Osteocyte (in vitro differentiated cells): ENCODE measurements around the gene CACNA1D. TPM values are rescaled to one million over a fixed set of nuclear protein-coding genes. Genes with fewer than 3 reads are reported as not detected.

Experiments used
- DNase-seq: peaks from one replicate; pipeline ENCODE4 v3.0.0; 2021; ENCODE audit warnings: mixed read lengths; ENCODE audit not compliant: unreplicated experiment; ENCODE audit errors: extremely low spot score
- H3K27ac Mint-ChIP-seq: one replicate; pipeline ENCODE4 v1.8.0; 2021; ENCODE audit warnings: mild to moderate bottlenecking, mixed read lengths; ENCODE audit not compliant: unreplicated experiment
- H3K27me3 Mint-ChIP-seq: one replicate; pipeline ENCODE4 v1.8.0; 2021; ENCODE audit warnings: mixed read lengths; ENCODE audit not compliant: unreplicated experiment
- H3K36me3 Mint-ChIP-seq: one replicate; pipeline ENCODE4 v1.8.0; 2021; ENCODE audit warnings: mixed read lengths; ENCODE audit not compliant: unreplicated experiment
- H3K4me1 Mint-ChIP-seq: one replicate; pipeline ENCODE4 v1.8.0; 2021; ENCODE audit warnings: mixed read lengths; ENCODE audit not compliant: unreplicated experiment
- H3K4me3 Mint-ChIP-seq: one replicate; pipeline ENCODE4 v1.8.0; 2021; ENCODE audit warnings: mild to moderate bottlenecking, moderate library complexity, mixed read lengths; ENCODE audit not compliant: unreplicated experiment
- H3K9me3 Mint-ChIP-seq: one replicate; pipeline ENCODE4 v1.8.0; 2021; ENCODE audit warnings: mixed read lengths; ENCODE audit not compliant: unreplicated experiment
- total RNA-seq: library from RNA; stranded (reverse); gene quantifications from 2 replicates; pipeline ENCODE4 v1.2.1, GENCODE V29; 2021
- TF ChIP-seq, protein P1 (sequence below): fragments of 200-600 bp; sonication (generic); IDR thresholded peaks from 2 replicates; pipeline ENCODE4 v1.5.0; 2021; ENCODE audit warnings: antibody characterized with exemption, mild to moderate bottlenecking, moderate library complexity

The CACNA1D gene
- total RNA-seq, 1 donor from 2014 or later = 0.48 TPM

DNA sequence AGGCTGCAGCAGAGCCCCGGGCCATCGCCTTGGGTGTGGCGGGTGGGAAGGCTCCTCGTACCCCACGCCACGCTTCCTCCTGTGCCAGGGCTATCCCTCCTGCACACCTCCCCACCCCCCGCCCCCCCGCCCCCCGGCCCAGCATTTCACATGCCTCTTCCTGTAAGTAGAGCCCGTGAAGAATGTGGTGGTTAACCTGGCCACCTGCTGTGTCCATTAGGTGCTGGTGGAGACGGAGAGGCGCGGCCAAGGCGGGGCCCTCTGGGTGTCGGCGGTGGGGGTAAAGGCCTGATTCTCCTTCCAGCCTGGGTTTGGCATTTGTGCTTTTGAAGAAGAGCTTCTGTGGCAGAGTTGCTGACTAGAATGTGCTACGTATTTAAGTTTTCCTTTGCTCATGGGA lies 224.1 kb downstream of the CACNA1D start:
- TF ChIP-seq, protein P1, sequence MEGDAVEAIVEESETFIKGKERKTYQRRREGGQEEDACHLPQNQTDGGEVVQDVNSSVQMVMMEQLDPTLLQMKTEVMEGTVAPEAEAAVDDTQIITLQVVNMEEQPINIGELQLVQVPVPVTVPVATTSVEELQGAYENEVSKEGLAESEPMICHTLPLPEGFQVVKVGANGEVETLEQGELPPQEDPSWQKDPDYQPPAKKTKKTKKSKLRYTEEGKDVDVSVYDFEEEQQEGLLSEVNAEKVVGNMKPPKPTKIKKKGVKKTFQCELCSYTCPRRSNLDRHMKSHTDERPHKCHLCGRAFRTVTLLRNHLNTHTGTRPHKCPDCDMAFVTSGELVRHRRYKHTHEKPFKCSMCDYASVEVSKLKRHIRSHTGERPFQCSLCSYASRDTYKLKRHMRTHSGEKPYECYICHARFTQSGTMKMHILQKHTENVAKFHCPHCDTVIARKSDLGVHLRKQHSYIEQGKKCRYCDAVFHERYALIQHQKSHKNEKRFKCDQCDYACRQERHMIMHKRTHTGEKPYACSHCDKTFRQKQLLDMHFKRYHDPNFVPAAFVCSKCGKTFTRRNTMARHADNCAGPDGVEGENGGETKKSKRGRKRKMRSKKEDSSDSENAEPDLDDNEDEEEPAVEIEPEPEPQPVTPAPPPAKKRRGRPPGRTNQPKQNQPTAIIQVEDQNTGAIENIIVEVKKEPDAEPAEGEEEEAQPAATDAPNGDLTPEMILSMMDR = no peak
- H3K4me3 Mint-ChIP-seq = no peak overlapping the region

DNA sequence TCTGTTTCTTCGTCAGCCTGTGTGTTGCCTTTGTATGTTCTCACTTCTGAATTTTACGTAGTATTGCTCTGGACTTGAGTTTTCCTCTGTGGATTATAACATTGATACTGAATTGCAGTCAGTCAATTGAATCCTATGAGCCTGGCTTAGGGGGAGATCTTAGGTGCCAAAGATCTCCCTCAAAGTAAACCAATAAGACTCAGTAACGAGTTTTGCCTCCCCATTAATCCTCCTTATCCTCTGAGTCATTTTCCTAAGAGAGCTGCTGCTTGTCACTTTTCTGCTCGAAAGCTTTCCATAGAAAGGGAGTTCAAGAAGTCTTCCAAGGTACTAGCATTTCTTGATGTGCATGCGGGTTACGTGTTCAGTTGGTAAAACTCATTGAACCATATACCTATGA lies 225.4 kb downstream of the CACNA1D start:
- Mint-ChIP-seq H3K36me3 (no peaks in the 10 kb centered on the region), H3K4me1 (no peaks in the 10 kb centered on the region), H3K9me3 (no peaks in the 10 kb centered on the region), H3K27ac (no peak overlapping the region), H3K27me3 (peaks cover 22% of the 10 kb centered on the region), H3K4me3 (no peak overlapping the region)
- DNase-seq = no peak
- TF ChIP-seq, protein P1 = no peak

More for the DNA sequence above, 224.1 kb downstream of the CACNA1D start:
- H3K27me3 Mint-ChIP-seq = peaks cover 14% of the 10 kb centered on the region
- no peak for DNase-seq
- H3K4me1 Mint-ChIP-seq = no peaks in the 10 kb centered on the region
- H3K36me3 Mint-ChIP-seq = no peaks in the 10 kb centered on the region
- H3K9me3 Mint-ChIP-seq = no peaks in the 10 kb centered on the region
- H3K27ac Mint-ChIP-seq = no peak overlapping the region

- TF ChIP-seq, protein P1 = no peak
- no peak overlapping the region for H3K27ac Mint-ChIP-seq
- no peak for DNase-seq
- H3K4me3 Mint-ChIP-seq = no peak overlapping the region
- no peaks in the 10 kb centered on the region for H3K4me1 Mint-ChIP-seq
- H3K36me3 Mint-ChIP-seq = no peaks in the 10 kb centered on the region
- H3K27me3 Mint-ChIP-seq = peaks cover 35% of the 10 kb centered on the region
- H3K9me3 Mint-ChIP-seq = no peaks in the 10 kb centered on the region
These were observed 227.0 kb downstream of the CACNA1D start for GRCh38 chr3:53721187-53722119.

GRCh38 chr3:53724566-53724965 lies 230.2 kb downstream of the CACNA1D start:
- H3K27ac Mint-ChIP-seq = no peak overlapping the region
- TF ChIP-seq, protein P1 = no peak
- H3K4me1 Mint-ChIP-seq = no peaks in the 10 kb centered on the region
- no peaks in the 10 kb centered on the region for H3K9me3 Mint-ChIP-seq
- no peak for DNase-seq
- peaks cover 40% of the 10 kb centered on the region for H3K27me3 Mint-ChIP-seq
- no peak overlapping the region for H3K4me3 Mint-ChIP-seq
- H3K36me3 Mint-ChIP-seq = no peaks in the 10 kb centered on the region

DNA sequence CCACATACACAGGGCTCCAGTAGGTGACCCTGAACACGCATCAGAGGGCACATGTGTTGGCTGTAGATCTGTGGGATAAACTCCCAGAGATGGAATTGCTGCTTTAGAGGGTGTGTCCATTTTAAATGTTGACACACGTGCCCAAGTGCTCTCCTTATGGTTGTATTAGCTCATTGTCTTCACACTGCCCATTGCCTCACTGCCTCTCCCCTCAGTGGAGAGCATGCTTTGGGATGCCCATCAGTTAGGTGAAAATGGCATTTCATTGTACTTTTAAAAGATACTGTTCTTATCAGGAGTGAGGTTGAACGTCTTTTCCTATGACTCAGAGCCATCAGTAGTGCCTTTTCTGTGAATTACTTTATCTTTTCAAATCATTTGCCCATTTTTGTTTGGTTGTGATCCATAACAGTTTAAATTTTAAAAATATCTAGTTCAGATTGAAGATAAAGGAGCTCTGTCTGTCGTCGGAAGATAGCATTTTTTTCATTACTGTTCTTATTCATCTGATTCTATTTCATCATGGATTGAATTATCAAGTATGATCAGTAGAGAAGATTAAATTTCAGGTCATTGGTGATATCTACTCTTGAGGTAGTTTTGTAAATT lies 231.1 kb downstream of the CACNA1D start:
- no peaks in the 10 kb centered on the region for H3K9me3 Mint-ChIP-seq
- DNase-seq = no peak
- H3K36me3 Mint-ChIP-seq = no peaks in the 10 kb centered on the region
- no peak overlapping the region for H3K4me3 Mint-ChIP-seq
- no peaks in the 10 kb centered on the region for H3K4me1 Mint-ChIP-seq
- peaks cover 41% of the 10 kb centered on the region for H3K27me3 Mint-ChIP-seq
- TF ChIP-seq, protein P1 = no peak
- no peak overlapping the region for H3K27ac Mint-ChIP-seq
